ENCODE results near the gene TMEM178B. TPM values are rescaled to one million over a fixed set of nuclear protein-coding genes. Genes with fewer than 3 reads are reported as not detected.

The TMEM178B gene
- total and polyA plus RNA-seq, 2 of the 4 experiments (the other 2 are of a cell fraction) = under 0.01 to 0.05 TPM

DNA sequence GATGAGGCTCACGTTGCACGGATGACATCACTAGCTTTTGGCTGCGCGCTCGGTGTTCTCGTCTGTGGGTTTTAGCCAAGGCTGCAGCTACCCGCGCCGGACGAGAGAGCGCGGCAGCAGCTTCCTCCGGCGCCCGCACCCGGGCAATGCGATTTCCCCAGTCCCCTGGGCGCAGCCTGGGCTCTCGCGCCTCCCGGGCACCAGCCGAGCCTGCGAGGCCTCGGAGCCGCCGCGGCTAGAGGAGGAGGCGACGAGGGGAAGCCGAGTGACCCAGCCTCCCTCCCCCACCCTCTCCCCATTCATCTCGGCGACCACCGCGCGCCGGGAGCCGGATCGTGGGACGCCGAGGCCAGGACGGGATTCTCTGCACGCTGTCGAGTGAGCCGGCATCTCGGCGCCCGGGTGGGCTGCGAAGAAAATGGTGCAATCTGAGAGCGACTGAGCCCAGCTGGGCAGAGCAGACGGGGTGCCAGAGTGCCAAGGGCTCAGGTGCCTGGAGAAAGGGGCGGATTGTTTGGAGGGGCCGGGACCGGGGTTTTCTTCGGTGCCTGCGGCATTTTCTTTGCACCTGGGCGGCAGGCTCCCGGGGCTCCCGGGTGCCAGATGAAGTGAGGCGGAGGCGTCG, 1.2 kb upstream of the TMEM178B start:
- Histone ChIP-seq H3K14ac (replicated peaks; ENCODE audit: low read depth, low read length) (no peak overlapping the region), H3K4me3 (ENCODE audit: insufficient read depth, low read depth, low read length) (peak overlapping the region; percentile 47), H3K27me3 (ENCODE audit: control insufficient read depth, insufficient read depth, low read length) (peaks cover 44% of the 10 kb centered on the region), H2AK5ac (ENCODE audit: low read depth, low read length) (no peak overlapping the region), H2BK20ac (ENCODE audit: low read depth, low read length) (no peak overlapping the region), H4K5ac (ENCODE audit: low read depth, low read length) (no peak overlapping the region), H2BK120ac (ENCODE audit: low read depth, low read length) (no peak overlapping the region), H3K56ac (ENCODE audit: extremely low read depth, insufficient read depth, low read length) (no peak overlapping the region), H3K36me3 (ENCODE audit: control insufficient read depth, insufficient read depth, low read length) (no peaks in the 10 kb centered on the region), H3K4me1 (ENCODE audit: control insufficient read depth, insufficient read depth, low read length) (peaks cover 1% of the 10 kb centered on the region; the same call in 1 of the 2 replicates), H3K4ac (ENCODE audit: low read depth, low read length) (no peak overlapping the region), H2BK15ac (ENCODE audit: low read depth, low read length) (no peak overlapping the region), H3K9ac (ENCODE audit: low read depth, low read length) (no peak overlapping the region), H2BK5ac (ENCODE audit: low read depth, low read length, poor library complexity, severe bottlenecking) (no peak overlapping the region), H4K8ac (ENCODE audit: low read depth in 2 of 2, low read length in 2 of 2) (no peak overlapping the region), H3K4me2 (ENCODE audit: low read depth, low read length) (peak overlapping the region; percentile 62), H4K91ac (ENCODE audit: insufficient read depth, low read depth, low read length) (no peak overlapping the region), H3K27ac (ENCODE audit: insufficient read depth, low read length) (no peak overlapping the region), H3K9me1 (ENCODE audit: insufficient read depth, low read length) (no peaks in the 10 kb centered on the region), H3K9me3 (ENCODE audit: control insufficient read depth, insufficient read depth, low read length) (no peaks in the 10 kb centered on the region), H3K79me1 (ENCODE audit: low read depth in 1 of 2, low read length in 2 of 2) (no peaks in the 10 kb centered on the region), H2AK9ac (replicated peaks; ENCODE audit: low read depth, low read length, poor library complexity) (no peak overlapping the region), H3K23ac (ENCODE audit: low read depth, low read length) (no peak overlapping the region), H2AFZ (replicated peaks; ENCODE audit: low read length, poor library complexity) (peak overlapping the region; percentile 83), H3K18ac (ENCODE audit: low read depth, low read length) (no peak overlapping the region), H4K20me1 (ENCODE audit: insufficient read depth, low read length) (no peaks in the 10 kb centered on the region)
- DNase-seq = peak; percentile 73
- TF ChIP-seq MXI1 (IDR thresholded peaks at IDR 0.05; ENCODE audit: borderline replicate concordance, low read depth, low read length) = no peak
- TF ChIP-seq MAZ (IDR thresholded peaks at IDR 0.05; ENCODE audit: borderline replicate concordance, low read depth, low read length) = no peak
- no peak for TF ChIP-seq RAD21 (IDR thresholded peaks at IDR 0.05; ENCODE audit: low read length)
- TF ChIP-seq, protein P1, sequence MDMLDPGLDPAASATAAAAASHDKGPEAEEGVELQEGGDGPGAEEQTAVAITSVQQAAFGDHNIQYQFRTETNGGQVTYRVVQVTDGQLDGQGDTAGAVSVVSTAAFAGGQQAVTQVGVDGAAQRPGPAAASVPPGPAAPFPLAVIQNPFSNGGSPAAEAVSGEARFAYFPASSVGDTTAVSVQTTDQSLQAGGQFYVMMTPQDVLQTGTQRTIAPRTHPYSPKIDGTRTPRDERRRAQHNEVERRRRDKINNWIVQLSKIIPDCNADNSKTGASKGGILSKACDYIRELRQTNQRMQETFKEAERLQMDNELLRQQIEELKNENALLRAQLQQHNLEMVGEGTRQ (IDR thresholded peaks at IDR 0.05; ENCODE audit: low read depth, low read length) = no peak
- TF ChIP-seq, protein P2, sequence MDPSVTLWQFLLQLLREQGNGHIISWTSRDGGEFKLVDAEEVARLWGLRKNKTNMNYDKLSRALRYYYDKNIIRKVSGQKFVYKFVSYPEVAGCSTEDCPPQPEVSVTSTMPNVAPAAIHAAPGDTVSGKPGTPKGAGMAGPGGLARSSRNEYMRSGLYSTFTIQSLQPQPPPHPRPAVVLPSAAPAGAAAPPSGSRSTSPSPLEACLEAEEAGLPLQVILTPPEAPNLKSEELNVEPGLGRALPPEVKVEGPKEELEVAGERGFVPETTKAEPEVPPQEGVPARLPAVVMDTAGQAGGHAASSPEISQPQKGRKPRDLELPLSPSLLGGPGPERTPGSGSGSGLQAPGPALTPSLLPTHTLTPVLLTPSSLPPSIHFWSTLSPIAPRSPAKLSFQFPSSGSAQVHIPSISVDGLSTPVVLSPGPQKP (IDR thresholded peaks at IDR 0.05; ENCODE audit: borderline replicate concordance, low read depth, low read length) = no peak
- no peak for TF ChIP-seq RCOR1 (IDR thresholded peaks at IDR 0.05; ENCODE audit: insufficient replicate concordance, low read length)
- no peak for TF ChIP-seq FOS (IDR thresholded peaks at IDR 0.05; ENCODE audit: low read depth, low read length)
- TF ChIP-seq MAFK (IDR thresholded peaks at IDR 0.05; ENCODE audit: low read depth, low read length) = no peak
- no peak for TF ChIP-seq CEBPB (IDR thresholded peaks at IDR 0.05; ENCODE audit: low read depth, low read length)
- no peak for TF ChIP-seq NFE2L2 (IDR thresholded peaks at IDR 0.05; ENCODE audit: low read depth, low read length)
- ATAC-seq (ENCODE audit: low read depth) = peak; percentile 60
- no TSS peak for BruUV-seq (replicated peaks)
- WGBS, 2 experiments (ENCODE audit: extremely low coverage in 2 of 2, insufficient read length in 1 of 2) = 0% methylated on average over 9 of the region's 61 CpGs; no CpG with 5 or more reads in 1 of the 2 experiments
- intact Hi-C loops (cut with micrococcal nuclease) (loop anchor here (2.0 to 10.0 kb wide), 2 partner anchors 58 to 582 kb away; partner anchors contain the start of gene MRPS33), dilution Hi-C loops (cut with HindIII; ENCODE audit: low sequenced_read_pairs, unreplicated experiment) (no loop called here), in situ Hi-C loops (cut with MboI; ENCODE audit: low sequenced_read_pairs) (no loop called here)
- ChIA-PET POLR2A (ENCODE audit: unreplicated experiment) (no interaction called here), CTCF (interaction anchor here (0.8 to 1.0 kb wide), 2 partner anchors 13 to 58 kb away, joined by 3 read pairs; partner anchors contain the start of gene MRPS33)

All from IMR-90 (cell line).